ENCODE measurements around the gene LTBP3.
A peak's percentile ranks its signal among the peaks of the same experiment; 100 is the strongest.
"Not testable (repeated sequence)": the region's sequence is repeated elsewhere in the genome, so short reads cannot be mapped to it uniquely, and the experiment has no call there.

The LTBP3 gene

DNA sequence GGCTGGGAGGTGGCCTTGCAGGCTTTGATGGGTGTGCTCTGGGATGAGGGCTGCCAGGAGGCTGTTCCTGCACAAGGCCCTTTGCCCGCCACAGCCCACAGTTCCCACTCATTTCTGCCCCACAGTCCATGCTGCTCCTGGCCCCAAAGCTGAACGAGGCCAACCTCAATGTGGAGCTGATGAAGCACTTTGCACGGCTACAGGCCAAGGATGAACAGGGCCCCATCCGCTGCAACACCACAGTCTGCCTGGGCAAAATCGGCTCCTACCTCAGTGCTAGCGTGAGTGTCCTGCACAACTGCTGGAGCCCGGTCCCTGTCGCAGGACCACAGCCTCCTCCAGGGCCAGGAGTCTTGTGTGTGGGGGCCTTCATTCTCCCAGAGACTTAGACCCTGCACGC lies 23.1 kb downstream of the LTBP3 start:
- DNase-seq (ENCODE audit: low spot score): no peak

GRCh38 chr11:65532388-65533064 lies 25.6 kb downstream of the LTBP3 start:
- no peak for DNase-seq (ENCODE audit: low spot score)

GRCh38 chr11:65530157-65530496 lies 28.0 kb downstream of the LTBP3 start:
- DNase-seq (ENCODE audit: low spot score): no peak

GRCh38 chr11:65529475-65530156 lies 28.5 kb downstream of the LTBP3 start:
- no peak for DNase-seq (ENCODE audit: low spot score)

DNA sequence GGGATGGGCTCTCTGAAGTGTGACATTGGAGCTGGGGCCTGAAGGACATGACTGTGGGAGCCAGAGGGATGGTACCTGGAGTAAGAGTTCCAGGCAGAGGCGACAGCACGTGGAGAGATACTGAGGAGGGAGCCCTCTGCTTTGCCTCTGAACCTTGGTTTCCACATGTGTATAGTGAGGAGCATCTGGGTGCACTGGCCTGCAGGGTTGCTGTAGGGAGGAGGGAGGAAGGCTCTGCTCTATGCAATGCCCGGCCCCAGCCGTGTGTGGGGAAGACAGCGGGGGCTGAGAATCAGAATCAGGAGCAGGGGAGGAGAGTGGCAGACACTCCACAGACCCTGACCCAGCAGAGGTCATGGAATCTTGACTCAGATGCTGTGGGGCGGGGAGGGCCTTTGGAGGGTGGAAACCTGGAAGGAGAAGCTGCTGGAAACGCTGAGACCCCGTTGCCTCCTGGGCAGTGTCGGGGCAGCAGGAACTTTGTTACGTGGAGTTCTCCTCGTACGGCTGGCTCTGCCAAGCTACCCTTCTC lies 29.3 kb downstream of the LTBP3 start:
- no peak for DNase-seq (ENCODE audit: low spot score)

- no peak for DNase-seq (ENCODE audit: low spot score)
Measured at GRCh38 chr11:65526744-65527143, 31.4 kb downstream of the LTBP3 start.

GRCh38 chr11:65525546-65526480 lies 32.3 kb downstream of the LTBP3 start:
- DNase-seq (ENCODE audit: low spot score): no peak

DNA sequence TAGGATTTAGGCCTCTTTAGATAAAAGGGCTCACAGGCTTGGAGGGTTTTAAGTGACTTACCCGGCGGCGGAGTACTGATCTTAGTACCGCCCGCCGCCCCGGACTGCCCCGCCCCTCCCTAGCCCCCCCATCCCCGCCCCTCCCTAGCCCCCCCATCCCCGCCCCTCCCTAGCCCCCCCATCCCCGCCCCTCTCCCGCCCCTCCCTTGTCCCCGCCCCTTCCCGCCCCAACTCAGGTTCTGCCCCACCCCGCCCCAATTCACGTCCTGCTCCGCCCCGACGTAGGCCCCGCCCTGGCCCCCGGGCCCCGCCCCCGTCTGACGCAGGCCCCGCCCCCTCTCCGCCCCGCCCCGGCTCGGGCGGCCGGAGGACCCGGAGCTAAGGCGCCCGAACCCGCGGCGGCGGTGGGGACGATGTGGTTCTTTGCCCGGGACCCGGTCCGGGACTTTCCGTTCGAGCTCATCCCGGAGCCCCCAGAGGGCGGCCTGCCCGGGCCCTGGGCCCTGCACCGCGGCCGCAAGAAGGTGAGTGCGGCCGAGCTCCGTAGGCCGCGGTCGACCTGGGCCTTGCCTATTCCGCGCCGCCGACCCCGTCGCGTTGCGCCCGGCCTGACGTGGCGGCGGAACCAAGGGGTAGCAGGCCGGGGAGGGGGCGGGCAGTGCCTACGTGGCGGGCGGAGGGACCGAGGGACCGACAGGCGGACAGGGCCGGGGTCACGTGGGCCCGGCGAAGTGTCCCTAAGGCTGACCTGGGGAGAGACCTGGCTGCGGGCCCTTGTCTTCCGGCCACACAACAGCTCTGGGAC lies 33.2 kb downstream of the LTBP3 start, which contains the start of gene SCYL1:
TSS of gene SCYL1 (plus strand) at position 343 of the 805 bp plus-strand sequence. CDS start at position 414, 71 bp downstream.
- DNase-seq (ENCODE audit: low spot score): peak; percentile 86

- no peak for DNase-seq (ENCODE audit: low spot score)
Measured at GRCh38 chr11:65524014-65524740, 34.0 kb downstream of the LTBP3 start.

DNA sequence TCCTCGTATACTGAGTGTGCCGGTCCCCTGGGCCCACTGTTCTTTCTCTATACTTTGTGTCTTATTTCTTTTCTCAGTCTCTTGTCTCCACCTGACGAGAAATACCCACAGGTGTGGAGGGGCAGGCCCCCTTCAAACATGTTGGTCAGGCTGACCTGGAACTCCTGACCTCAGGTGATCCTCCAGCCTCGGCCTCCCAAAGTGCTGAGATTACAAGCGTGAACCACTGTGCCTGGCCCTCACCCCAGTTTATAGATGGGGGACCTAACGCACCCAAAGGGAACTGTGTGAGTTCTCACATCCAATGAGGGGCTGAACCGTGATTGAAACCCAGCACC lies 34.6 kb downstream of the LTBP3 start:
- not testable (repeated sequence) for DNase-seq (ENCODE audit: low spot score)

GRCh38 chr11:65522718-65523630 lies 35.2 kb downstream of the LTBP3 start:
- not testable (repeated sequence) for DNase-seq (ENCODE audit: low spot score)

GRCh38 chr11:65521777-65522521 lies 36.2 kb downstream of the LTBP3 start:
- DNase-seq (ENCODE audit: low spot score): not testable (repeated sequence)

- not testable (repeated sequence) for DNase-seq (ENCODE audit: low spot score)
Measured at GRCh38 chr11:65518941-65519549, 39.1 kb downstream of the LTBP3 start.

GRCh38 chr11:65516135-65516968 lies 41.8 kb downstream of the LTBP3 start:
- no peak for DNase-seq (ENCODE audit: low spot score)

DNA sequence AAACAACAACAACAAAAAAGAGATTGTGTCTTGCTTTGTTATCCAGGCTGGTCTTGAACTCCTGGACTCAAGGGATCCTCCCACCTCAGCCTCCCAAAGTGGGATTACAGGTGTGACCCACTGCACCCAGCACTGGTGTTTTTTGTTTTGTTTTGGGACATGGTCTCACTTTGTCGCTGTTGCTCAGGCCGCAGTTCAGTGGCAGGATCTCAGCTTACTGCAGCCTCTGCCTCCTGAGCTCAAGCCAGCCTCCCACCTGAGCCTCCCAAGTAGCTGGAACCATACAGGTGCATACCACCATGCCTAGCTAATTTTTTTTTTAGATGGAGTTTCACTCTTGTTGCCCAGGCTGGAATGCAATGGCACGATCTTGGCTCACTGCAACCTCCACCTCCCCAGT lies 45.8 kb downstream of the LTBP3 start:
- DNase-seq (ENCODE audit: low spot score): not testable (repeated sequence)

GRCh38 chr11:65506772-65507505 lies 51.2 kb downstream of the LTBP3 start:
- DNase-seq (ENCODE audit: low spot score): peak; percentile 74

DNA sequence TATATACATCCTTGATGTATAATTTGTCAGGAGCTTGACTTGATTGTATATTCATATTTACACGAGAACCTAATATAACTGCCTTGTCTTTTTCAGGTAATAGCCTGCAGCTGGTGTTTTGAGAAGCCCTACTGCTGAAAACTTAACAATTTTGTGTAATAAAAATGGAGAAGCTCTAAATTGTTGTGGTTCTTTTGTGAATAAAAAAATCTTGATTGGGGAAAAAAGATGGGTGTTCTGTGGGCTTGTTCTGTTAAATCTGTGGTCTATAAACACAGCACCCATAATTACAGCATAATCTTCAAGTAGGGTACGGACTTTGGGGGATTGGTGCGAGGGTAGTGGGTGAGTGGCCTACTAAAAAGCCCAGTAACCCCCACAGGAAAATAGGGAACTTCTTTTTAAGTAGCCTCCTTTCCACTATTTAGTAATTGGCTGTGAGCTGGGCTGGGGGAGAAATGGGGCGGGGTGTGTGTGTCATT lies 51.8 kb downstream of the LTBP3 start:
- no peak for DNase-seq (ENCODE audit: low spot score)
